ENCODE results near the gene DNAAF5. TPM values are rescaled to one million over a fixed set of nuclear protein-coding genes. Genes with fewer than 3 reads are reported as not detected.

Gene DNAAF5
- total and polyA plus RNA-seq, 9 of the 15 experiments (the other 6 are each of a cell fraction or from before 2014, with no cell fraction given) = 3.1 to 69.7 (median 19.1) TPM

DNA sequence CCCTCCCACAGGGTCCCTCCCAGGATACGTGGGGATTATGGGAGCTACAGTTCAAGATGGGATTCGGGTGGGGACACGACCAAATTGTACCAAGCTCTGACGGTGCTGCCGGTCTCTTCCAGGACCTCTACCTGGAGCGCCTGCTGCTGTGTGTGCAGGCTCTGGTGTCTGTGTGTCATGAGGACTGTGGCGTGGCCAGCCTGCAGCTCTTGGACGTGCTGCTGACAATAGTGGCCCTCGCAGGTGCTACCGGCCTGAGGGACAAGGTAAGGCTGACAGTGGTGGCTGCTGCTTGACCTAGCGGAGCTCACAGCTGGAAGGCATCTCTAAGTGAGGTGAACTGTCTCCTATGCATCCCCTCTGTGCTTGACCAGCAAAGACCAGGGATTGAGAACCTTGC is 35.1 kb downstream of the DNAAF5 start:
- FAIRE-seq = no peak
- BruUV-seq (replicated peaks) = no TSS peak
- TF ChIP-seq PKNOX1 (IDR thresholded peaks at IDR 0.05) (no peak), MXI1 (IDR thresholded peaks at IDR 0.05; ENCODE audit: low read depth, low read length) (no peak), ETS2 (tag; IDR thresholded peaks at IDR 0.05; ENCODE audit: borderline replicate concordance, poor library complexity, severe bottlenecking) (no peak), TRIM28 (IDR thresholded peaks at IDR 0.05) (no peak), HNRNPUL1 (IDR thresholded peaks at IDR 0.05; ENCODE audit: low read length) (no peak), CEBPZ (IDR thresholded peaks at IDR 0.05; ENCODE audit: borderline replicate concordance, low read depth, low read length) (no peak), ZNF766 (CRISPR knock-in tag; conservative IDR thresholded peaks at IDR 0.05) (no peak), ZNF449 (CRISPR knock-in tag; IDR thresholded peaks at IDR 0.05) (no peak), NCOR1 (IDR thresholded peaks at IDR 0.05) (no peak), SNRNP70 (optimal IDR thresholded peaks at IDR 0.05; ENCODE audit: low read depth, low read length) (no peak), RBM34 (IDR thresholded peaks at IDR 0.05; ENCODE audit: borderline replicate concordance, insufficient read depth, low read length) (no peak)
- TF ChIP-seq, protein P1, sequence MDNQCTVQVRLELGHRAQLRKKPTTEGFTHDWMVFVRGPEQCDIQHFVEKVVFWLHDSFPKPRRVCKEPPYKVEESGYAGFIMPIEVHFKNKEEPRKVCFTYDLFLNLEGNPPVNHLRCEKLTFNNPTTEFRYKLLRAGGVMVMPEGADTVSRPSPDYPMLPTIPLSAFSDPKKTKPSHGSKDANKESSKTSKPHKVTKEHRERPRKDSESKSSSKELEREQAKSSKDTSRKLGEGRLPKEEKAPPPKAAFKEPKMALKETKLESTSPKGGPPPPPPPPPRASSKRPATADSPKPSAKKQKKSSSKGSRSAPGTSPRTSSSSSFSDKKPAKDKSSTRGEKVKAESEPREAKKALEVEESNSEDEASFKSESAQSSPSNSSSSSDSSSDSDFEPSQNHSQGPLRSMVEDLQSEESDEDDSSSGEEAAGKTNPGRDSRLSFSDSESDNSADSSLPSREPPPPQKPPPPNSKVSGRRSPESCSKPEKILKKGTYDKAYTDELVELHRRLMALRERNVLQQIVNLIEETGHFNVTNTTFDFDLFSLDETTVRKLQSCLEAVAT (IDR thresholded peaks at IDR 0.05) = no peak
- TF ChIP-seq, protein P2, sequence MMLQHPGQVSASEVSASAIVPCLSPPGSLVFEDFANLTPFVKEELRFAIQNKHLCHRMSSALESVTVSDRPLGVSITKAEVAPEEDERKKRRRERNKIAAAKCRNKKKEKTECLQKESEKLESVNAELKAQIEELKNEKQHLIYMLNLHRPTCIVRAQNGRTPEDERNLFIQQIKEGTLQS (IDR thresholded peaks at IDR 0.05) = no peak
- TF ChIP-seq, protein P2 (CRISPR knock-in tag; conservative IDR thresholded peaks at IDR 0.05) = no peak

More for the DNA sequence above, 35.1 kb downstream of the DNAAF5 start:
- intact Hi-C loops (cut with micrococcal nuclease) = no loop called here
- CTCF ChIA-PET (ENCODE audit: low intra/inter-chr PET ratio) = no interaction called here
- Histone ChIP-seq H3K36me3 (ENCODE audit: control insufficient read depth, insufficient read depth, low read length) (peaks cover 91% of the 10 kb centered on the region; the same call in 2 of the 3 replicates), H3K27ac (ENCODE audit: extremely low read depth, low read depth, low read length) (no peak overlapping the region), H3K4me3 (no peak overlapping the region), H3K4me2 (ENCODE audit: insufficient read depth, low read length) (no peak overlapping the region), H3K9me1 (ENCODE audit: control insufficient read depth, insufficient read depth, low read length) (no peaks in the 10 kb centered on the region), H2AFZ (ENCODE audit: low read depth, low read length) (no peak overlapping the region), H3K4me1 (replicated peaks in 1 of 2; ENCODE audit: control insufficient read depth in 2 of 2, insufficient read depth in 2 of 2, low read length in 2 of 2) (peaks cover 0 to 22% of the 10 kb centered on the region in 2 experiments; a peak in 3 of 5 replicates), H3K79me2 (ENCODE audit: control insufficient read depth, insufficient read depth, low read length) (no peaks in the 10 kb centered on the region), H3K9ac (ENCODE audit: insufficient read depth in 1 of 2, low read depth in 2 of 2, low read length in 2 of 2) (no peak overlapping the region; a peak in 1 of 4 replicates), H3K9me3 (replicated peaks; ENCODE audit: control insufficient read depth, insufficient read depth, low read depth, low read length) (no peaks in the 10 kb centered on the region), H3K27me3 (ENCODE audit: control insufficient read depth in 2 of 2, insufficient read depth in 2 of 2, low read length in 2 of 2) (no peaks in the 10 kb centered on the region), H4K20me1 (replicated peaks; ENCODE audit: control insufficient read depth, insufficient read depth, low read length) (no peaks in the 10 kb centered on the region)
- no peak for ATAC-seq
- POLR2A ChIA-PET = interaction anchor here (0.9 to 1.2 kb wide), 2 partner anchors 12 to 20 kb away, joined by 3 to 5 read pairs; no protein-coding TSS in a partner anchor
- no peak for DNase-seq (ENCODE audit: extremely low read depth in 1 of 4, low spot score in 3 of 4)
- in situ Hi-C loops (cut with MboI) = no loop called here
- WGBS (ENCODE audit: insufficient coverage, low coverage, missing lambda C conversion rate) = 96% methylated on average over 11 of the region's 11 CpGs

Data from K562 (cell line).